ENCODE results near the gene MICAL3.

MICAL3 gene

GRCh38 chr22:17781319-17782031 is 242.9 kb downstream of the MICAL3 start:
- peaks cover 22% of the 10 kb centered on the region for H3K4me1 ChIP-seq (ENCODE audit: insufficient read depth, insufficient read length)
- no peak for TF ChIP-seq YY1 (IDR thresholded peaks at IDR 0.05; ENCODE audit: insufficient read depth, insufficient read length)
- TF ChIP-seq SUZ12 (IDR thresholded peaks at IDR 0.05; ENCODE audit: extremely low read depth, insufficient read depth, insufficient read length) = no peak
- TF ChIP-seq ZNF274 (IDR thresholded peaks at IDR 0.05; ENCODE audit: low read depth, low read length) = no peak
- no peak for DNase-seq (ENCODE audit: low read depth, low spot score)
- H3K36me3 ChIP-seq (ENCODE audit: insufficient read depth, insufficient read length, low read length) = no peaks in the 10 kb centered on the region
- no peaks in the 10 kb centered on the region for H3K27me3 ChIP-seq (ENCODE audit: insufficient read depth, insufficient read length)
- no peak overlapping the region for H3K9ac ChIP-seq (ENCODE audit: insufficient read length, low read depth)
- H3K4me3 ChIP-seq (ENCODE audit: insufficient read length, low read depth) = no peak overlapping the region
- H3K9me3 ChIP-seq (ENCODE audit: insufficient read depth, low read length) = no peaks in the 10 kb centered on the region

- Histone ChIP-seq H3K27me3 (ENCODE audit: insufficient read depth, insufficient read length) (no peaks in the 10 kb centered on the region), H3K4me3 (ENCODE audit: insufficient read length, low read depth) (no peak overlapping the region), H3K4me1 (ENCODE audit: insufficient read depth, insufficient read length) (peaks cover 20% of the 10 kb centered on the region), H3K9me3 (ENCODE audit: insufficient read depth, low read length) (no peaks in the 10 kb centered on the region), H3K9ac (ENCODE audit: insufficient read length, low read depth) (no peak overlapping the region), H3K36me3 (ENCODE audit: insufficient read depth, insufficient read length, low read length) (no peaks in the 10 kb centered on the region)
- TF ChIP-seq SUZ12 (IDR thresholded peaks at IDR 0.05; ENCODE audit: extremely low read depth, insufficient read depth, insufficient read length) = no peak
- TF ChIP-seq ZNF274 (IDR thresholded peaks at IDR 0.05; ENCODE audit: low read depth, low read length) = no peak
- no peak for TF ChIP-seq YY1 (IDR thresholded peaks at IDR 0.05; ENCODE audit: insufficient read depth, insufficient read length)
- no peak for DNase-seq (ENCODE audit: low read depth, low spot score)
These were observed 243.5 kb downstream of the MICAL3 start for GRCh38 chr22:17780741-17781318.

- Histone ChIP-seq H3K27me3 (ENCODE audit: insufficient read depth, insufficient read length) (no peaks in the 10 kb centered on the region), H3K9me3 (ENCODE audit: insufficient read depth, low read length) (no peaks in the 10 kb centered on the region), H3K4me3 (ENCODE audit: insufficient read length, low read depth) (no peak overlapping the region), H3K4me1 (ENCODE audit: insufficient read depth, insufficient read length) (peaks cover 23% of the 10 kb centered on the region), H3K9ac (ENCODE audit: insufficient read length, low read depth) (no peak overlapping the region), H3K36me3 (ENCODE audit: insufficient read depth, insufficient read length, low read length) (no peaks in the 10 kb centered on the region)
- no peak for TF ChIP-seq SUZ12 (IDR thresholded peaks at IDR 0.05; ENCODE audit: extremely low read depth, insufficient read depth, insufficient read length)
- TF ChIP-seq ZNF274 (IDR thresholded peaks at IDR 0.05; ENCODE audit: low read depth, low read length) = no peak
- no peak for TF ChIP-seq YY1 (IDR thresholded peaks at IDR 0.05; ENCODE audit: insufficient read depth, insufficient read length)
- no peak for DNase-seq (ENCODE audit: low read depth, low spot score)
These were observed 244.1 kb downstream of the MICAL3 start for GRCh38 chr22:17780116-17780740.

DNA sequence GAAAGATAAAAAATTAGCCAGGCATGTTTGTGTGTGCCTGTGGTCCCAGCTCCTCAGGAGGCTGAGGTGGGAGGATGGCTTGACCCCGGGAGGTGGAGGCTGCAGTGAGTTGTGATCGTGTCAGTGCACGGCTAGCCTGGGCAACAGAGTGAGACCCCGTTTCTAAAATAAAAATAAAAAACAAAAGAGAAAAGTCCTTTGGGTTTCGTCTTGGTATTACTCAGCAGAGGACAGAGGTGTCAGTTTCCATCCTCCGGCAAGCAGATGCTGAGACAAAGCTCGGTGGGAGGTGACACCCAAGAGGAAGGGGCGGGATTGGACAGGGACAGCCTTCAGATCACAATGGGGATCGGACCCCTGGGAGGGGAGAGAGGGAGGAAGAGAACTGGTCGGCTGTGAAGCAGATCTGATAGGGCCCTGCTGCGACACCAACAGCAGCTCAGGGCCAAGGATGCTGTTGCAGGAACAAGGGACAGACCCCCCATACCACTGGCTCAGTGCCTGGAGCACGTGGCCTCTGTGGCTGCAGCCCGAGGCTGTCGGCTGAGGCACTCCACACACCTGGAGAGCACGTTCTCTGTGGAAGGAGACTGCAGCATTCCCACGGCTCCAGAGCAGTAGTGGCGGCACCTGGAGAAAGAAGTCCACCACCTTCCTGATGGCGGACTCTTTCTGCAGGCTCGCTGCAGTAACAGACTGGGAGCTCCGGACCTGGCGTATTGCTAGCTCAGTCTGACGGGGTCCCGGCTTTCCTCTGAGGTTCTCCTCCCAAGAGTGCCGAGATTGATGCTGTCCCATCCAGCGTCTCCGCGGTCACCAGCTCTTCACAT is 244.9 kb downstream of the MICAL3 start:
- Histone ChIP-seq H3K9me3 (ENCODE audit: insufficient read depth, low read length) (no peaks in the 10 kb centered on the region), H3K27me3 (ENCODE audit: insufficient read depth, insufficient read length) (no peaks in the 10 kb centered on the region), H3K4me1 (ENCODE audit: insufficient read depth, insufficient read length) (peaks cover 22% of the 10 kb centered on the region), H3K4me3 (ENCODE audit: insufficient read length, low read depth) (no peak overlapping the region), H3K36me3 (ENCODE audit: insufficient read depth, insufficient read length, low read length) (no peaks in the 10 kb centered on the region), H3K9ac (ENCODE audit: insufficient read length, low read depth) (peak overlapping the region; percentile 1)
- no peak for DNase-seq (ENCODE audit: low read depth, low spot score)
- TF ChIP-seq ZNF274 (IDR thresholded peaks at IDR 0.05; ENCODE audit: low read depth, low read length) = no peak
- no peak for TF ChIP-seq SUZ12 (IDR thresholded peaks at IDR 0.05; ENCODE audit: extremely low read depth, insufficient read depth, insufficient read length)
- no peak for TF ChIP-seq YY1 (IDR thresholded peaks at IDR 0.05; ENCODE audit: insufficient read depth, insufficient read length)

- Histone ChIP-seq H3K4me3 (ENCODE audit: insufficient read length, low read depth) (no peak overlapping the region), H3K4me1 (ENCODE audit: insufficient read depth, insufficient read length) (peaks cover 22% of the 10 kb centered on the region), H3K9me3 (ENCODE audit: insufficient read depth, low read length) (no peaks in the 10 kb centered on the region), H3K9ac (ENCODE audit: insufficient read length, low read depth) (peak overlapping the region; percentile 17), H3K27me3 (ENCODE audit: insufficient read depth, insufficient read length) (no peaks in the 10 kb centered on the region), H3K36me3 (ENCODE audit: insufficient read depth, insufficient read length, low read length) (no peaks in the 10 kb centered on the region)
- TF ChIP-seq YY1 (IDR thresholded peaks at IDR 0.05; ENCODE audit: insufficient read depth, insufficient read length) = no peak
- DNase-seq (ENCODE audit: low read depth, low spot score) = no peak
These were observed 245.9 kb downstream of the MICAL3 start for GRCh38 chr22:17778412-17778976.

DNA sequence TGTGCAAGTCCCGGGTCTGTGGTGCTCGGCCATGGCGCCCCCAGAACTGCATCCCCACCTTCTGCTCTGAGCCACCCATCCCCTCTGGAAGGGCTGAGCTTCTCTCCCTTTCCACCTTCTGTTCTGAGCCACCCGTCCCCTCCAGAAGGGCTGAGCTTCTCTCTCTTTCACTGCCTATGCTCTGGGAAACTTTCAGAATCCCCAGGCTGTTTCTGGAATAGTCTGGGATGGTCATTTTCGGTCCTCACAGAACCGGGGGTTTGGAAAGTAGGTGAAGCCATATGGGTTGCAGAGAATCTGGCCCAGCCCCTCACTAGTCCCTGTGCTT is 246.7 kb downstream of the MICAL3 start:
- TF ChIP-seq ZNF274 (IDR thresholded peaks at IDR 0.05; ENCODE audit: low read depth, low read length) = no peak
- TF ChIP-seq SUZ12 (IDR thresholded peaks at IDR 0.05; ENCODE audit: extremely low read depth, insufficient read depth, insufficient read length) = no peak
- TF ChIP-seq YY1 (IDR thresholded peaks at IDR 0.05; ENCODE audit: insufficient read depth, insufficient read length) = no peak
- no peak overlapping the region for H3K4me3 ChIP-seq (ENCODE audit: insufficient read length, low read depth)
- no peaks in the 10 kb centered on the region for H3K9me3 ChIP-seq (ENCODE audit: insufficient read depth, low read length)
- peaks cover 4% of the 10 kb centered on the region for H3K27me3 ChIP-seq (ENCODE audit: insufficient read depth, insufficient read length)
- H3K9ac ChIP-seq (ENCODE audit: insufficient read length, low read depth) = no peak overlapping the region
- no peak for DNase-seq (ENCODE audit: low read depth, low spot score)
- H3K36me3 ChIP-seq (ENCODE audit: insufficient read depth, insufficient read length, low read length) = no peaks in the 10 kb centered on the region
- H3K4me1 ChIP-seq (ENCODE audit: insufficient read depth, insufficient read length) = peaks cover 25% of the 10 kb centered on the region

All from NT2/D1 (cell line).